Loucy (cell line): Measurements from ENCODE around the gene SLCO2A1.

ENCODE experiments used
- H2AFZ ChIP-seq: fragments of 200-600 bp; sonication (generic); 2 replicates; pipeline ENCODE4 v1.6.0; 2016; ENCODE audit warnings: antibody characterized with exemption, mild to moderate bottlenecking, low read length, moderate library complexity
- H3F3A ChIP-seq: fragments of 200-600 bp; 2 replicates; pipeline ENCODE4 v1.6.0; 2016; ENCODE audit warnings: antibody characterized with exemption, low read depth, mild to moderate bottlenecking
- H3K27me3 ChIP-seq: fragments of 200-600 bp; sonication (generic); 2 replicates; pipeline ENCODE4 v1.6.1; 2014; ENCODE audit warnings: low read length, mild to moderate bottlenecking; ENCODE audit not compliant: insufficient read depth, poor library complexity, severe bottlenecking
- H3K36me3 ChIP-seq: fragments of 200-600 bp; sonication (generic); 2 replicates; pipeline ENCODE4 v1.6.1; 2016; ENCODE audit warnings: low read length; ENCODE audit not compliant: insufficient read depth
- H3K4me1 ChIP-seq: fragments of 200-600 bp; sonication (generic); 2 replicates; pipeline ENCODE4 v1.5.1; 2014; ENCODE audit warnings: low read length, mild to moderate bottlenecking; ENCODE audit not compliant: insufficient read depth, poor library complexity, severe bottlenecking
- H3K4me2 ChIP-seq: fragments of 200-600 bp; sonication (generic); 2 replicates; pipeline ENCODE4 v1.6.0; 2014; ENCODE audit warnings: antibody characterized with exemption, low read length, low read depth, mild to moderate bottlenecking; ENCODE audit not compliant: poor library complexity, severe bottlenecking
- H3K4me3 ChIP-seq: fragments of 200-600 bp; sonication (generic); 2 replicates; pipeline ENCODE4 v1.5.1; 2014; ENCODE audit warnings: low read length, mild to moderate bottlenecking, mixed read lengths; ENCODE audit not compliant: poor library complexity, severe bottlenecking
- H3K79me2 ChIP-seq: fragments of 200-600 bp; sonication (generic); 2 replicates; pipeline ENCODE4 v1.6.1; 2014; ENCODE audit warnings: low read length; ENCODE audit not compliant: insufficient read depth
- H3K9ac ChIP-seq: fragments of 200-600 bp; sonication (generic); 2 replicates; pipeline ENCODE4 v1.6.0; 2014; ENCODE audit warnings: mild to moderate bottlenecking, low read depth, low read length, moderate library complexity; ENCODE audit not compliant: poor library complexity, severe bottlenecking
- H3K9me2 ChIP-seq: fragments of 200-600 bp; sonication (generic); replicated peaks from 2 replicates; pipeline ENCODE4 v1.6.1; 2016; ENCODE audit warnings: low read depth, low read length, mixed read lengths
- H3K9me3 ChIP-seq: fragments of 200-600 bp; sonication (generic); 2 replicates; pipeline ENCODE4 v1.6.1; 2014; ENCODE audit warnings: mild to moderate bottlenecking, antibody characterized with exemption, low read length, low read depth; ENCODE audit not compliant: insufficient read depth
- H4K20me1 ChIP-seq: fragments of 200-600 bp; sonication (generic); 2 replicates; pipeline ENCODE4 v1.6.0; 2014; ENCODE audit warnings: antibody characterized with exemption, low read length, mild to moderate bottlenecking; ENCODE audit not compliant: insufficient read depth, poor library complexity, severe bottlenecking
- CTCF ChIP-seq: fragments of 200-600 bp; sonication (generic); conservative IDR thresholded peaks from 2 replicates; pipeline ENCODE4 v1.5.1; 2014; ENCODE audit warnings: mild to moderate bottlenecking, antibody characterized with exemption, low read length
- EZH2phosphoT487 ChIP-seq: fragments of 200-600 bp; IDR thresholded peaks from 2 replicates; pipeline ENCODE4 v1.6.1; 2018; ENCODE audit warnings: antibody characterized with exemption, mild to moderate bottlenecking, moderate library complexity, borderline replicate concordance

The SLCO2A1 gene

GRCh38 chr3:133958071-133958805 lies 71.5 kb downstream of the SLCO2A1 start:
- no peaks in the 10 kb centered on the region for H3K36me3 ChIP-seq
- H3K27me3 ChIP-seq: no peaks in the 10 kb centered on the region
- no peak overlapping the region for H3K4me2 ChIP-seq
- H3K4me3 ChIP-seq: no peak overlapping the region
- H3F3A ChIP-seq: no peaks in the 10 kb centered on the region
- no peak overlapping the region for H3K9ac ChIP-seq
- H2AFZ ChIP-seq: no peak overlapping the region
- H4K20me1 ChIP-seq: no peaks in the 10 kb centered on the region
- H3K4me1 ChIP-seq: no peaks in the 10 kb centered on the region
- H3K79me2 ChIP-seq: no peaks in the 10 kb centered on the region
- H3K9me2 ChIP-seq: no peaks in the 10 kb centered on the region
- no peak for TF ChIP-seq EZH2phosphoT487
- TF ChIP-seq CTCF: no peak
- no peaks in the 10 kb centered on the region for H3K9me3 ChIP-seq

- TF ChIP-seq EZH2phosphoT487: no peak
- TF ChIP-seq CTCF: no peak
- no peaks in the 10 kb centered on the region for H3F3A ChIP-seq
- no peaks in the 10 kb centered on the region for H3K4me1 ChIP-seq
- no peaks in the 10 kb centered on the region for H3K9me2 ChIP-seq
- no peaks in the 10 kb centered on the region for H3K27me3 ChIP-seq
- no peaks in the 10 kb centered on the region for H3K79me2 ChIP-seq
- H4K20me1 ChIP-seq: no peaks in the 10 kb centered on the region
- no peak overlapping the region for H3K9ac ChIP-seq
- no peak overlapping the region for H2AFZ ChIP-seq
- no peak overlapping the region for H3K4me2 ChIP-seq
- no peak overlapping the region for H3K4me3 ChIP-seq
- H3K36me3 ChIP-seq: no peaks in the 10 kb centered on the region
- H3K9me3 ChIP-seq: no peaks in the 10 kb centered on the region
These were observed 72.7 kb downstream of the SLCO2A1 start for GRCh38 chr3:133956982-133957381.

- H3K9me2 ChIP-seq: no peaks in the 10 kb centered on the region
- H3K9me3 ChIP-seq: no peaks in the 10 kb centered on the region
- H3K36me3 ChIP-seq: no peaks in the 10 kb centered on the region
- H3K4me1 ChIP-seq: no peaks in the 10 kb centered on the region
- H3K4me2 ChIP-seq: no peak overlapping the region
- no peaks in the 10 kb centered on the region for H4K20me1 ChIP-seq
- TF ChIP-seq CTCF (no peak), EZH2phosphoT487 (no peak)
- no peak overlapping the region for H2AFZ ChIP-seq
- H3K4me3 ChIP-seq: no peak overlapping the region
- H3K27me3 ChIP-seq: no peaks in the 10 kb centered on the region
- no peaks in the 10 kb centered on the region for H3F3A ChIP-seq
- no peak overlapping the region for H3K9ac ChIP-seq
- no peaks in the 10 kb centered on the region for H3K79me2 ChIP-seq
These were observed 73.4 kb downstream of the SLCO2A1 start for GRCh38 chr3:133956353-133956752.
